Measurements from ENCODE around the gene ECHS1.
"Not testable (repeated sequence)": the region's sequence is repeated elsewhere in the genome, so short reads cannot be mapped to it uniquely, and the experiment has no call there.

The ECHS1 gene

DNA sequence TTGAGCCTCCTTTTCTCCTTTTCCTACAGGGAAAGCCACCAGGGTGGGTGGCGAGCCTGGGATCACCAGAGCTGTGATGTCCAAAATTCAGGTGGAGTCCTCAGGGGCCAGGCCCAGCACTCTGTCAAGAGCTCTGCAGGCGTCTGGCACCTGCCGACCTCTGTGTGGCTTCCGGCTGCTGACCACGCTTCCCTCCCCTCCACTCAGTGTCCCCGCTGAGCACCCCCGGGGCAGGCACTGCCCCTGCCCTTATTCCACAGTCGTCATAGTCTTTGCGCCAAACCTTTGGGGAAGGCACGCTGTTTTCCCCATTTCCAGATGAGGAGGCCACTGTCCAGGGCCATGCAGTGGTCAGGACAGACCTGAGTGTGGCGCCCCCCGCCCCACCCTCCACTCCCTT is 28.3 kb upstream of the ECHS1 start:
- DNase-seq: peak in 5 of 42 donors; percentile 1 to 18 (median 14)
- intact Hi-C loops (cut with DNase I): no loop called here

DNA sequence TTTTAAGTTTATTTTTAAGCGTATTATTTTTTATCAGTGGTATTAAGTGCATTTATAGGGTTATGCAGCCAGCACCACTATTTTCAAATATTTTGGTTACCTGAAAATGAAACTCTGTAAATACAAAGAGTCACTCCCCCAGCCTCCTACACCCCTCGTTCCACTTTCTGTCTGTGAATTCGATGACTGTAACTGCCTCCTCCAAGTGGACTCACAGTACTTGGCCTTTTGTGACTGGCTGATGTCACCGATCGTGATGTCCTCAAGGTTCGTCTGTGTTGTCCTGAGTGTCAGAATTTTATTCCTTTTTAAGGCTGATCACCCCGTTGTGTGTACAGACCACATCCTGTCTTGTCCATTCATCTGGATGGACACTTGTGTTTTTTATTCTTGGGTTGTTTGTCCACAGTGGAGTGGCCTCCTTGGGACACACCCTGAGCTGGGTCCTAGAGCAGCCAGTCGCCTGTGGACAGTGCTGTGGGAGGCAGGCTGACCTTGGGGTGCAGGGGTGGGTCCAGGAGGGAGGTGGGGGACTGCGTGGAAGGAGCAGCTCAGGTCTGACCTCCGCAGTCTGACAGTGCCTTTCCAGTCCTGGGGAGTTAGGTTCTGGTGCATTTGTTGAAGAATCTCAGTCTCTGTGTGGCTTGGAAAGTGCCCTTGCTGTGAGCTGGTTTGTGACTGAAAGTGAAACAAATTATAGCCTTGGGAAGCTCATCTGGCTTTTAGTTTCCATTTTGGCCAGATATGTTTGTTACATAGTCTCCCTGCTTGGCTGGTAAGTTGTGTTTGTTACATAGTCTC is 27.7 kb upstream of the ECHS1 start:
- intact Hi-C loops (cut with DNase I): no loop called here

DNA sequence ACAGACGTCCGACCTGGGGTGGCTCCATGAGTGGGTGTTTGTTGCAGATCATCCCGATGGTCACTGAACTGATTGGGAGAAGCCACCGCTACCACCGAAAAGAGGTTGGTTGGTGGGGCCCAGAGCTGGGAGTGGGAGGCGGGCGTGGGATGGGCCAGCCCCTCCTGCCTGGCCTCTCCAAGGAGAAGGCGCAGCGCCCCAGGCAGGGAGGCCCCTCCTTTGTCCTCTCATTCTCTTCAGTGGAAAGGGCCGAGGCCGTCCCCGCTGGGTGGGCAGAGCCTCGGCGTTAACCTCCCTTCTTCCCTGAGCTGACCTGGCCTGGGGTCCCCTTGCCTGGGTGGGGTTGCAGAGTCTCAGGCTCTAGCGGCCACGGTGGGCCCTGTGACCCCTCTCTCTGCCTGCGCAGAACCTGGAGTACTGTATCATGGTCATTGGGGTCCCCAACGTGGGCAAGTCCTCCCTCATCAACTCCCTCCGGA is 26.0 kb upstream of the ECHS1 start:
- intact Hi-C loops (cut with DNase I): no loop called here
- peak in 7 of 42 donors; percentile 3 to 34 (median 10) for DNase-seq

More for the DNA sequence above, 27.7 kb upstream of the ECHS1 start:
- peak in 4 of 42 donors; percentile 3 to 35 (median 16) for DNase-seq

DNA sequence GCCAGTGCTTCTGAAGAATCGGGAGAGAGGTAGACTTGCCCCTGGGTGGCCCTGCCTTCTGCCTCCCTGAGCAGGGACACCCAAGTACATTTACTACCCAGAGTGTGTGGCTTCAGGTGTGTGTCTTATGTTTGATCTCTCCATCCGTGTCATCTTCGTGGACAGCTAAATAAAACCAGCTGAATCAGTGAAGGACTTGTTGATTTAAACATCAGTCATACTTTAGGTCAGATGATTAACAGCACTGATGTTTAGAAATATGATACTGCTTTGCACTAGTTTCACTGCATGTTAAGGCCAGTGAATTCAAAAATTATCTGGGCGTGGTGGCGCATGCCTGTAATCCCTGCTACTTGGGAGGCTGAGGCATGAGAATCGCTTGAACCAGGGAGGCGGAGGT is 24.8 kb upstream of the ECHS1 start:
- DNase-seq: peak in 1 of 42 donors; percentile 18
- intact Hi-C loops (cut with DNase I): no loop called here

DNA sequence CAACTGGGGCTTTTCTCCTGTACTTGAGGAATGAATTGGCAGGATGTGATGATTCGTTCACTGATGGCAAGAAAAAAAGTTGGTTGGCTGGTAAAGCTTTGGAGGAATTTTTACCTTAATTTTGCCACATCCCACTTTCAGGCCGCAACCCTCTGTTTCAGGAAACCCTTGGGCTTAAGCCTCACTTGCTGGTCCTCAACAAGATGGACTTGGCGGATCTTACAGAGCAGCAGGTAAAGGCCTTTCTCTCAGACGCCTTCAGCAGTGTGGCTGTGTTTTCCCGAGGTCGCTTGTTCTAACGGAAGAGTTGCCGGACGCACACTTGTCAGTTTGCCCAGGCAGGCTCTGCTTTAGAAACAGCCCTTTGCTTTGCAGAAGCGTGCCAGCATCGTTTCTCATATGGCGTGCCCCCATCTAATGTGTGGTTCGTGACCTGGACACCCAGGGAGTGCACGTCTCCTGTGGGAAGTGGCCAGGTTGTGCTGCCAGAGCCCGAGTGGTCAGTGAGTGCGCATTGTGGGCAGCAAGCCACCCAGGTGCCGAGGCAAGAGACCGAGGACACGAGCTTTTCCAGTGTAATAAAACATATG is 23.0 kb upstream of the ECHS1 start:
- intact Hi-C loops (cut with DNase I): no loop called here
- DNase-seq: peak in 8 of 42 donors; percentile 8 to 38 (median 30)

DNA sequence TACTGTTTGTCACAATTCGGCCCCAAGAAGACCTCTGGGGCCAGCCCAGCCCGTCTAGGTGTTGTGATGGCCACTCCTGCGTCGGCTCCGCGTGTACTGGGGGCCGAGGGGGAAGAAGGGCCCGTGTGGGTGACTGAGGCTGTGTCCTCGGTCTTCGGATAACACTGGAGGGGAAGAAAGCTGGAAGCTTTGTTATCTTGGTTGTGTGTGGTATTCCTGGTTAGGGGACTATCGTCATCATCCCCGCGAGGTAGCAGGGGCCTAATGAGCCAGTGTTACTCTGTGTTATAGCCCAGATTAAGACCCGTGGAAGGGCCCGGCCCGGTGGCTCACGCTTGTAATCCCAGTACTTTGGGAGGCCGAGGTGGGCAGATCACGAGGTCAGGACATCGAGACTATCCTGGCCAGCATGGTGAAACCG is 21.7 kb upstream of the ECHS1 start:
- peak in 12 of 42 donors; percentile 9 to 42 (median 24) for DNase-seq
- intact Hi-C loops (cut with DNase I): no loop called here

DNA sequence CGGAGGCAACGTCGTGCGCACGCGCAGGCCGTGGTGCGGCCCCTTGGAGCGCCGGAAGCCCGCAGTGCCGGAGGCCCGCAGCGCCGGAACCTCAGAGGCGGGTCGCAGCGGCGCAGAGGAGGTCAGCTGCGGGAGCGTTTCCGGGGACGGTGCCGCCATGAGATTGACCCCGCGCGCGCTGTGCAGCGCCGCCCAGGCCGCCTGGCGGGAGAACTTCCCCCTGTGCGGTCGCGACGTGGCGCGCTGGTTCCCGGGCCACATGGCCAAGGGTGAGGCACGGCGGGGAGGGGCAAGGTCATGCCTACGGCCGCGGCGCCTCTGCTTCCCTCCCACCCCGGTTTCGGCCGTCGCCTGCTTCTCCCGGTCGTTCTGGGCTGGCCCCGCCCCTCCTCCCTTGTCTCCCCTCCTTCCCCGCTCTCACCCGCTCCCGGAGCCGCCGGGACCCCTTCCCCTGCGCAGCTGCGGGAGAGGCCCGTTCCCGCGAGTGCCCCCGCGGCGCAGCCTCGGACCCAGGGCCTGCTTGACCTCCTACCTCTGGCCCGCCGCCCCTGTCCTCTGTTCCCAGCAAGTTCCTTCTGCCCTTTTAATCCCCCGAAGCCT is 21.0 kb upstream of the ECHS1 start, which contains the start of gene MTG1:
MTG1 (plus strand) TSS at position 94 of the 600 bp plus-strand sequence; CDS start at position 158, 64 bp downstream.
- intact Hi-C loops (cut with DNase I): no loop called here
- DNase-seq: peak; percentile 76 to 98 (median 94)

DNA sequence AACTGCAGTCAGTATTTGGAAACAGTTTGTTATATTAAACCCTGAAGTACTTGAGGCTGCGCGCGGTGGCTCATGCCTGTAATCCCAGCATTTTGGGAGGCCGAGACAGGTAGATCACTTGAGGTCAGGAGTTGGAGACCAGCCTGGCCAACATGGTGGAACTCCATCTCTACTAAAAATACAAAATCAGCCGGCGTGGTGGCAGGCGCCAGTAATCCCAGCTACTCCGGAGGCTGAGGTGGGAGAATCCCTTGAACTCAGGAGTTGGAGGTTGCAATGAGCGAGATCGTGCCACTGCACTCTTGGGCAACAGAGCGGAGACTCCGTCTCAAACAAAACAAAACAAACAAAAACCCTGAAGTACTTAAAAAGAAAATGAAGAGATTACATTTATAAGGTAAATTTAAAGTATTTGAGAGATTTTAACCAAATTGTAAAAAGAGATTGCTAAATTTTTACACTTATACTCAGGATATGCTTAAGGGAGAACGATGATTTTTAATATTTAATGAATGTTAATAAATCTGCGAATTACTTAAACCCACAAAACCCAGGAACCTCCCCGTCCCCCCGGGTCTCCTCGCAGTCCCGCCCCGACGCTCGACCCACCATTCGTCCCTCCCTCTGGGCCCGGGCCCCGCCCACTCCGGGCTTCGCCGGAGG is 20.4 kb upstream of the ECHS1 start:
- peak in 11 of 42 donors; percentile 9 to 43 (median 21) for DNase-seq
- intact Hi-C loops (cut with DNase I): no loop called here

DNA sequence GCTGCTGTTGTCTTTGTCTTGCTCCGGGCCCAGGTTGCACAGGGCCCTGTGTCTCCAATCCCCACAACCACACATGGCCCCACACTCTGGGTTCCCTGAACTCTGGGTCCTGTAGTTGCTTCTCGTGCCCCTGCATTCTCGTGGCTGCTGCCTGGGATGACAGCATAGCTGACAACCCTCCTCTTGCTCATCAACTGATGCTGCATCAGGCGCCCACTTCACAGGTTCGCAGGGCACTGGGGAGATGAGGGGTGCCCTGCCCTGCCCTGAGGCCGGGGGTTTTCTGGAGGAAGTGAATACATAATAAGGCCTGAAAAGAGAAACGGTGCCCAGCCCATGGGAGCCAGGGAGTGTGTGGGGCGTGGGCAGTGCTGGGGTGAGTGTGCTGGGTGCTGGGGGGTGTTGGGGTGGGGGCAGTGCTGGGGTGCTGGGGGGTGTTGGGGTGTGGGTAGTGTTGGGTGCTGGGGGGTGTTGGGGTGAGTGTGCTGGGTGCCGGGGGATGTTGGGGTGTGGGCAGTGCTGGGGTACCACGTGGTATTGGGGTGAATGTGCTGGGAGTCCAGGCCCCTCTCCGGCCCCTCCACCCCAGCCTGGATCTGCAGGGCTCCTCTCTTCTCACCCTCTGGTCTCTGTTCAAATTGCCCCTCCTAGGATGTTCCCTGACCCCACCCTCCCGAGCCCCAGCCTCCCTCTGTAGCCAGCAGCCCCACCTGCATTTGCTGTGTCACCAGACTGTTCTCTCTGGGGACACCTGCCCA is 18.8 kb upstream of the ECHS1 start:
- DNase-seq: peak in 8 of 42 donors; percentile 4 to 26 (median 12)
- intact Hi-C loops (cut with DNase I): no loop called here

DNA sequence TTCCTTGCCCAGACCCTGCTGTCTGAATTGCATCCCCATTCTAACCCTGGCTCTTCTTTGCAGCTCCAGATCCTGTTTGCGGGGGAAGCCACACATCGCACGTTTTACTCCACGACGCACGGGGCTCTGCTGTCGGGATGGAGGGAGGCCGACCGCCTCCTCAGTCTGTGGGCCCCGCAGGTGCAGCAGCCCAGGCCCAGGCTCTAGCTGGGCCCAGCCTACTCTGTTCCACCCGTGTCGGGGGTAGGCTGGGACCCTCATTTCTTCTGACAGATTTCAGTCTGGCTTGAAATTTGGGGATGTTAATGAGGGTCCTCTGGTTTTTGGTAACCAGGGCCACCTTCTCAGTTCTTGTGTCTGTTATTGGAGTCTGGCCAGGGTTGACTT is 18.1 kb upstream of the ECHS1 start:
- intact Hi-C loops (cut with DNase I): no loop called here
- peak in 7 of 42 donors; percentile 2 to 24 (median 4) for DNase-seq

DNA sequence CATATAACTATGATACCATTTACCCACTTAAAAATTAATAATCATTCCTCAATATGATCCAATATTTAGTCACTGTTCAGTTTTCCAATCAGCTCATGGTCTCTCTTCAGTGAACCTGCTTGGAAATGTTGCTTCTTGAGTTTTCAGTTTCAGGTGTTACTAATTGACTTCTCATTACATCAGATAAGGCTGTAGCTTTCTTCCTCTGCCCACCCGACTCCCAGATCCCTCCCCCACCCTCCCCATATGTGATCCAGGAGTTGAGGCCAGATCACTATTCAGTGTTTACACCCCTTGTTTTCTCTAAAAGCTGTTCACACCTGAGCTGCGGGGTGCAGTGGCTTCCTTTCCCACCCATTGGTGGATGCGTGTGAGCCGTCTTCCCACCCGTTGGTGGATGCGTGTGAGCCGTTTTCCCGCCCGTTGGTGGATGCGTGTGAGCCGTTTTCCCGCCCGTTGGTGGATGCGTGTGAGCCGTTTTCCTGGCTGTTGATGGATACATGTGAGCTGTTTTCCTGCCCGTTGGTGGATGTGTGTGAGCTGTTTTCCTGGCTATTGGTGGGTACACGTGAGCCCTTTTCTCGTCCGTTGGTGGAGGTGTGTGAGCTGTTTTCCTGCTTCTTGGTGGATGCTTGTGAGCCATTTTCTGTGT is 17.6 kb upstream of the ECHS1 start:
- peak in 10 of 42 donors; percentile 0 to 18 (median 10) for DNase-seq
- intact Hi-C loops (cut with DNase I): no loop called here

DNA sequence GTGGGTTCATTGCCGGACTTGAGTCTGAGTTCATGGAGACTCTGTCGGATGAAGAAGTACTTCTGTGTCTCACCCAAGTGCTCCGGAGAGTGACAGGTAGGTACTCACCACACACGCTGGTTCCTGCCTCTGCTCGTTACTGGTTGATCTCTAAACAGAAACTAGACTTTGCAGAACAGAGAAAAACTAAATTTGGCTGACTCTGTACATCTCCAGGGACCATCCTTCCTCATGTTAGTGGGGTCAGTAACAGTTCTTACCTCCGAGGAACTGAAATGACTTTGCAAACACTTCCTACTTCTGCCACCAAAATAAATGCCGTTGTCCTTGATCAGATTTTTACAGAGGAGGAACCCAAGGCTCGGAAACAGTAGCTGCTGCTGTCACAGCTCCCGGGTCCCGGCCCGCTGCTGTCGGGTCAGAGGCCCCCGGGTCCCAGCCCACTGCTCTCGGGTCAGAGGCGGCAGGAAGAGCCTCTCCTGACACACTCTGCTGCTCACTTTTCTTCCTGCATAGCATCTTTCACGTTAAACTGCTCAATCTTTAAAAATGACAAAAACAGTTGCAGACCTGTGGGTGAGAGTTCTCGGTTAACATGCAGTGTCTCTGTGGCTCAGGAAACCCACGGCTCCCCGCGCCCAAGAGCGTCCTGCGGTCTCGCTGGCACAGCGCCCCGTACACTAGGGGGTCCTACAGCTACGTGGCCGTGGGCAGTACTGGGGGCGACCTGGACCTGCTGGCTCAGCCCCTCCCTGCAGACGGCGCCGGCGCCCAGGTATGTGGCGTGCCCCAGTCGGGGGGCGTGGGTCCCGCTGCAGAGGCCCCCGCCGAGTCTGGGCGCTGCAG is 16.0 kb upstream of the ECHS1 start:
- peak in 13 of 42 donors; percentile 9 to 40 (median 17) for DNase-seq
- intact Hi-C loops (cut with DNase I): no loop called here

DNA sequence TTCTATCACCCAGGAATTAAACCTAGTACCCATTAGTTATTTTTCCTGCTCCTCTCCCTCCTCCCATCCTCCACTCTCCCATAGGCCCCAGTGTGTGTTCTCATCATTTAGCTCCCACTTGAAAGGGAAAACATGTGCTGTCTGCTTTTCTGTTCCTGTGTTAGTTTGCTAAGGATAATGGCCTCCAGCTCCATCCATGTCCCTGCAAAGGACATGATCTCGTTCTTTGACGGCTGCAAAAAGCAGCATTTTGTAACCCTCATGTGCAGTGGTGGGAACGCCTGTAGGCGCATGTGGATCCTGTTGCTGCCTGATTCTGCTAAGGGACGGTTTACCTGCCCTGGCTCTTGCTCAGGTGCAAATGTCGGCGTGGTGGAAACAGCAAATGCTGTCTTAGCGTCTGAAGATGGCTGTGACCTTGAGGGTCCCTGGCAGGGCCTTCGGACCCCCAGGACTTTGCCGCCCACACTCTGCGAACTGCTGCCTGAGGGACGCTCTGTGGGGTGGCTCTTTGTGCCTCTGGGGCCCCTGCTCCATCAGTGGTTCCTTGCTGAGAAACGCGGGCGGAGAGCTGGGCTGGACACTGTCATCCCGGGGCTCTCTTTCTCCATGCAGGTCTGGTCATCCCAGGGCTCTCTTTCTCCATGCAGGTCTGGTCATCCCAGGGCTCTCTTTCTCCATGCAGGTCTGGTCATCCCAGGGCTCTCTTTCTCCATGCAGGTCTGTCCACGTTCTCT is 15.2 kb upstream of the ECHS1 start:
- intact Hi-C loops (cut with DNase I): no loop called here
- peak in 11 of 42 donors; percentile 3 to 46 (median 17) for DNase-seq

DNA sequence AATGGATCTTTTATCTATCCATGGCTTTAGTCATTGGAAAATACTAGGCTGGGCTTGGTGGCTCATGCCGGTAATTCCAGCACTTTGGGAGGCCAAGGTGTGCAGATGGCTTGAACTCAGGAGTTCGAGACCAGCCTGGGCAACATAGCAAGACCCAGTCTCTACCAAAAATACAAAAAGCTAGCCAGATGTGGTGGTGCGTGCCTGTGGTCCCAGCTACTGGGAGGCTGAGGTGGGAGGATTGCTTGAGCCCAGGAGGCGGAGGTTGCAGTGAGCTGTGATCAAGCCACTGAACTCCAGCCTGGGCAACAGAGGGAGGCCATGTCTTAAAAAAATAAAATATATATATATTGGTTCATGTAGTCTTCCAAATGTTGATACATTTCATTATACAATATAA is 13.8 kb upstream of the ECHS1 start:
- DNase-seq: peak in 3 of 42 donors; percentile 2 to 3 (median 2)
- intact Hi-C loops (cut with DNase I): not testable (repeated sequence)

DNA sequence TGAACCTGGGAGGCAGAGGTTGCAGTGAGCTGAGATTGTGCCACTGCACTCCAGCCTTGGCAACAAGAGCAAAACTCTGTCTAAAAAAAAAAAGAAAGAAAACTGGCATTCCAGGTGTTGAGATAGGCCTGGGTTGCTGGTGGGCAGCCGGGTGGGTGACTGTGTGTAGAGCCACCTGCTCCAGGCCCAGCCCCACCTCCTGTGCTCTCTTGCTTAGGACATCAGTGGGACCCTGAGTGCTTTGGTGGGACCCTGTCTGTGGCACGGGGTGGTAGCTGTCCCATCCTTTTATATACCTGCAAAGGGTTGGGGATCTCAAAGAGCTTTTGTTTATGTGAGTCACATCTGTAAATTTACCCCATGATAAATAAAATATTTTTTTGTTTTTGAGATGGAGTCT is 12.1 kb upstream of the ECHS1 start:
- intact Hi-C loops (cut with DNase I): no loop called here
- DNase-seq: no peak

DNA sequence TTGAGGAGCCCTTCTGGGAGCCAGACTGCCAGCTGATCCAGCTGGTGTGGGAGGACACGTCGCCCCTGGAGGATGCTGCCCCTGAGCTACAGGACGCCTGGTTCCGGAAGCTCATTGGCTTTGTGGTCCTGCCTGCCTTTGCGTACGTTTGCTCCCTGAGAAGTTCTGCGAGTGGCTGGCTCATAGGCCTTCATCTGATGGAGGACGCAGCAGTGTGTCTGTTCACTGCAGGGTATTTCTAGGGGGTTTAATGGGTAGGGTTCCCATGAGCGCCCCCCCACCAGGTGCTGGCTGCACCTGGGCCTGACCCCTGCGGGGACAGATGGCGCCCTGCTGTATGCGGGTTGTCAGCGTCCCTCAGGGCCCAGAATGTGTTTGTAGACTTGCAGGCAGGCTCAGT is 10.9 kb upstream of the ECHS1 start:
- intact Hi-C loops (cut with DNase I): no loop called here
- no peak for DNase-seq
